Loucy (cell line): ENCODE results near the gene NPEPL1.

Experiments used
- H2AFZ ChIP-seq: fragments of 200-600 bp; sonication (generic); 2 replicates; pipeline ENCODE4 v1.6.0; 2016; ENCODE audit warnings: antibody characterized with exemption, mild to moderate bottlenecking, low read length, moderate library complexity
- H3F3A ChIP-seq: fragments of 200-600 bp; 2 replicates; pipeline ENCODE4 v1.6.0; 2016; ENCODE audit warnings: antibody characterized with exemption, low read depth, mild to moderate bottlenecking
- H3K27me3 ChIP-seq: fragments of 200-600 bp; sonication (generic); 2 replicates; pipeline ENCODE4 v1.6.1; 2014; ENCODE audit warnings: low read length, mild to moderate bottlenecking; ENCODE audit not compliant: insufficient read depth, poor library complexity, severe bottlenecking
- H3K36me3 ChIP-seq: fragments of 200-600 bp; sonication (generic); 2 replicates; pipeline ENCODE4 v1.6.1; 2016; ENCODE audit warnings: low read length; ENCODE audit not compliant: insufficient read depth
- H3K4me1 ChIP-seq: fragments of 200-600 bp; sonication (generic); 2 replicates; pipeline ENCODE4 v1.5.1; 2014; ENCODE audit warnings: low read length, mild to moderate bottlenecking; ENCODE audit not compliant: insufficient read depth, poor library complexity, severe bottlenecking
- H3K4me2 ChIP-seq: fragments of 200-600 bp; sonication (generic); 2 replicates; pipeline ENCODE4 v1.6.0; 2014; ENCODE audit warnings: antibody characterized with exemption, low read length, low read depth, mild to moderate bottlenecking; ENCODE audit not compliant: poor library complexity, severe bottlenecking
- H3K4me3 ChIP-seq: fragments of 200-600 bp; sonication (generic); 2 replicates; pipeline ENCODE4 v1.5.1; 2014; ENCODE audit warnings: low read length, mild to moderate bottlenecking, mixed read lengths; ENCODE audit not compliant: poor library complexity, severe bottlenecking
- H3K79me2 ChIP-seq: fragments of 200-600 bp; sonication (generic); 2 replicates; pipeline ENCODE4 v1.6.1; 2014; ENCODE audit warnings: low read length; ENCODE audit not compliant: insufficient read depth
- H3K9ac ChIP-seq: fragments of 200-600 bp; sonication (generic); 2 replicates; pipeline ENCODE4 v1.6.0; 2014; ENCODE audit warnings: mild to moderate bottlenecking, low read depth, low read length, moderate library complexity; ENCODE audit not compliant: poor library complexity, severe bottlenecking
- H3K9me2 ChIP-seq: fragments of 200-600 bp; sonication (generic); replicated peaks from 2 replicates; pipeline ENCODE4 v1.6.1; 2016; ENCODE audit warnings: low read depth, low read length, mixed read lengths
- H3K9me3 ChIP-seq: fragments of 200-600 bp; sonication (generic); 2 replicates; pipeline ENCODE4 v1.6.1; 2014; ENCODE audit warnings: mild to moderate bottlenecking, antibody characterized with exemption, low read length, low read depth; ENCODE audit not compliant: insufficient read depth
- H4K20me1 ChIP-seq: fragments of 200-600 bp; sonication (generic); 2 replicates; pipeline ENCODE4 v1.6.0; 2014; ENCODE audit warnings: antibody characterized with exemption, low read length, mild to moderate bottlenecking; ENCODE audit not compliant: insufficient read depth, poor library complexity, severe bottlenecking
- CTCF ChIP-seq: fragments of 200-600 bp; sonication (generic); conservative IDR thresholded peaks from 2 replicates; pipeline ENCODE4 v1.5.1; 2014; ENCODE audit warnings: mild to moderate bottlenecking, antibody characterized with exemption, low read length
- EZH2phosphoT487 ChIP-seq: fragments of 200-600 bp; IDR thresholded peaks from 2 replicates; pipeline ENCODE4 v1.6.1; 2018; ENCODE audit warnings: antibody characterized with exemption, mild to moderate bottlenecking, moderate library complexity, borderline replicate concordance

NPEPL1 gene

DNA sequence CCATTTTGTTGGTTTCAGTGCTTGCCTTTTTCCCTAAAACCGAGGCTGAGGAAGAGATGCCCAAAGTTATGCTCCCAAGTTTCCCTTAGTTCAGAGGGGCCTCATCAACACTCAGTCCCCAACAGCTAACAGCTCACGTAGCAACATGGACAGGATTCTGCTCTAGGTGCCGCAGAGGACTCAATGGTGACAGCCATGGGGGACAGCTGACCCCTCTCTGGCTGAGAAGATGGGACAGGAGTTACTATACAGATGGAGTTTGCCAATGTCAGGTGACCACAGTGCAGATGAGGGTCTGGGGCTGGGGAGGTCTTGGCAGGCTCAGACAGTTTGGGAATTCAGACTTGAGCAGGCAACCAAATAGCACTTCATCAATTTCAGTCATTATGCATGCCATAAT is 67.3 kb downstream of the NPEPL1 start:
- Histone ChIP-seq H3K9me2 (no peaks in the 10 kb centered on the region), H3F3A (no peaks in the 10 kb centered on the region), H3K36me3 (no peaks in the 10 kb centered on the region), H3K27me3 (no peaks in the 10 kb centered on the region), H3K4me2 (no peak overlapping the region), H3K79me2 (no peaks in the 10 kb centered on the region), H3K9ac (no peak overlapping the region), H2AFZ (no peak overlapping the region), H4K20me1 (no peaks in the 10 kb centered on the region), H3K4me3 (no peak overlapping the region), H3K9me3 (no peaks in the 10 kb centered on the region), H3K4me1 (no peaks in the 10 kb centered on the region)
- TF ChIP-seq EZH2phosphoT487 (no peak), CTCF (no peak)

DNA sequence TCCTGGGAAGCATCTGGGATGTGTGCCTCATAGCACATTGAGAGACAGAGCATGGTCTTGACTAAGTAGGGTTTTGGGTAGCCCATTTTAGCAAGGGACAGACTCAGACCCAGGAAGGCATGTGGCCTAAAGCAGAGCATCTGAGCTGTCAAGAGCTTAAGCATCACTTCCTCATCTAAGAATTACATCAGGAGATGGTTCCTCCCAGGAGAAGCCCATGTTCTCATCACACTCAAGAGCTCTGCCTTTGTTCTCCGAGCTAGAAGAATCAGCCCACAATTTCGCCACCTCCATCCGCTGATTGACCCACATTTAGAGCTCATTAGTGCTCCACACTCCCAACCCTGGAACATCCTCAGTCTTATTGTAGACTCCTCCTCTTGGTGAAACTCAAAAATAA is 68.3 kb downstream of the NPEPL1 start:
- Histone ChIP-seq H3K79me2 (no peaks in the 10 kb centered on the region), H3K9me3 (no peaks in the 10 kb centered on the region), H3F3A (no peaks in the 10 kb centered on the region), H2AFZ (no peak overlapping the region), H4K20me1 (no peaks in the 10 kb centered on the region), H3K4me1 (no peaks in the 10 kb centered on the region), H3K9ac (no peak overlapping the region), H3K36me3 (no peaks in the 10 kb centered on the region), H3K9me2 (no peaks in the 10 kb centered on the region), H3K4me3 (no peak overlapping the region), H3K27me3 (no peaks in the 10 kb centered on the region), H3K4me2 (no peak overlapping the region)
- TF ChIP-seq CTCF (no peak), EZH2phosphoT487 (no peak)

DNA sequence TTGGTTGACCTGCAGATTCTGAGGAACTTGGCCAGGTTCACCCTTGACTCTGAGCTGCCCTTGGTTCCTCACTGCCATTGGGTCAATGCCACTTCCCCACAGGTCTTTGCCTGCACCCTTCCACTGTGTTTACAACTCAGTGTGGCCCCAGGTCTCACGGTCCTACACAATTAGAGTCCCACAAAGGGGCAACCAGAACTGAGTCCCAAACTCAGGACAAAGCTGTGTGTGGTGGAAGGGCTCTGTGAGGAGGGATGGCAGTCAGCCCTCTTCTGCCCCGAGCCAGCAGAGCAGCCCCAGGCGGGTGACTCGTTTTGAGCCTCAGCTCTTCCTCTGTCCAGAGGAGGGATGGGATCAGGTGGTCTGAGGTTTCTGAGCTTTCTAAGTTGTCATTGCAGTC is 69.5 kb downstream of the NPEPL1 start:
- no peaks in the 10 kb centered on the region for H3K4me1 ChIP-seq
- H3K4me3 ChIP-seq, result no peak overlapping the region
- no peak overlapping the region for H3K9ac ChIP-seq
- H2AFZ ChIP-seq, result no peak overlapping the region
- no peaks in the 10 kb centered on the region for H3K27me3 ChIP-seq
- no peaks in the 10 kb centered on the region for H4K20me1 ChIP-seq
- no peaks in the 10 kb centered on the region for H3K79me2 ChIP-seq
- no peak for TF ChIP-seq CTCF
- TF ChIP-seq EZH2phosphoT487, result no peak
- no peak overlapping the region for H3K4me2 ChIP-seq
- no peaks in the 10 kb centered on the region for H3K36me3 ChIP-seq
- H3K9me2 ChIP-seq, result no peaks in the 10 kb centered on the region
- no peaks in the 10 kb centered on the region for H3F3A ChIP-seq
- H3K9me3 ChIP-seq, result no peaks in the 10 kb centered on the region
